ENCODE data around the gene COLEC11.

GRCh38 chr2:3644246-3644525 is 49.3 kb downstream of the COLEC11 start:
- TF ChIP-seq POLR2A (IDR thresholded peaks at IDR 0.05; ENCODE audit: low read length) (no peak), GATA1 (IDR thresholded peaks at IDR 0.05; ENCODE audit: low read depth, low read length) (no peak)

Measured in erythroblast (primary cell).